ENCODE measurements around the gene GCK.

Gene GCK

DNA sequence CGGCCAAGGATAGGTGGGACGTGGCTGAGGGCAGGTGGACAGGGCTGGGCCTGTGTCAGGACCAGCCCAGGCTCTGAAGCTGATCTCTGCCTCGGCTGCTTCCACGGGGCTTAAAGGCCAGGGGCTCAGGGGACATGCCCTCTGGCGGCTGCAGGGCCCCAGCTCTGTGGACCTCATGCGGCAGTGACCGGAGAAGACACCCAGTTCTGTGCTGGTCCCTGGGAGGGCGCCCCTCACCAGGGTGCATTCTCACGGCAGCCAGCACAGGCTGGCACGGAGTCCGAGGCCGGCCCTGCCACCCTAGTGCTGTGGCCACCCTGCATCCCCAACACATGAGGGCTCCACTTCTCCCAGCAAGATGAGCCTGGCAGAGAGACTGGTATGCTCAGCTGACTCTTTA, 41.8 kb upstream of the GCK start:
- TF ChIP-seq, protein P1, sequence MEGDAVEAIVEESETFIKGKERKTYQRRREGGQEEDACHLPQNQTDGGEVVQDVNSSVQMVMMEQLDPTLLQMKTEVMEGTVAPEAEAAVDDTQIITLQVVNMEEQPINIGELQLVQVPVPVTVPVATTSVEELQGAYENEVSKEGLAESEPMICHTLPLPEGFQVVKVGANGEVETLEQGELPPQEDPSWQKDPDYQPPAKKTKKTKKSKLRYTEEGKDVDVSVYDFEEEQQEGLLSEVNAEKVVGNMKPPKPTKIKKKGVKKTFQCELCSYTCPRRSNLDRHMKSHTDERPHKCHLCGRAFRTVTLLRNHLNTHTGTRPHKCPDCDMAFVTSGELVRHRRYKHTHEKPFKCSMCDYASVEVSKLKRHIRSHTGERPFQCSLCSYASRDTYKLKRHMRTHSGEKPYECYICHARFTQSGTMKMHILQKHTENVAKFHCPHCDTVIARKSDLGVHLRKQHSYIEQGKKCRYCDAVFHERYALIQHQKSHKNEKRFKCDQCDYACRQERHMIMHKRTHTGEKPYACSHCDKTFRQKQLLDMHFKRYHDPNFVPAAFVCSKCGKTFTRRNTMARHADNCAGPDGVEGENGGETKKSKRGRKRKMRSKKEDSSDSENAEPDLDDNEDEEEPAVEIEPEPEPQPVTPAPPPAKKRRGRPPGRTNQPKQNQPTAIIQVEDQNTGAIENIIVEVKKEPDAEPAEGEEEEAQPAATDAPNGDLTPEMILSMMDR (conservative IDR thresholded peaks at IDR 0.05; ENCODE audit: low read depth, low read length): no peak
- H3K27ac ChIP-seq: no peak overlapping the region
- H3K9ac ChIP-seq: no peak overlapping the region
- H3K4me1 ChIP-seq (ENCODE audit: low read depth, poor library complexity, severe bottlenecking): no peaks in the 10 kb centered on the region
- no peaks in the 10 kb centered on the region for H4K20me1 ChIP-seq (ENCODE audit: insufficient read depth)
- H3K4me2 ChIP-seq: no peak overlapping the region
- no peak overlapping the region for H2AFZ ChIP-seq (ENCODE audit: low read depth)
- no peaks in the 10 kb centered on the region for H3K36me3 ChIP-seq (ENCODE audit: insufficient read depth)
- no peak overlapping the region for H3K4me3 ChIP-seq (IDR thresholded peaks at IDR 0.05; ENCODE audit: insufficient read depth, low read depth, low read length)
- peaks cover 68% of the 10 kb centered on the region for H3K27me3 ChIP-seq (ENCODE audit: insufficient read depth, low read depth)
- no peaks in the 10 kb centered on the region for H3K79me2 ChIP-seq (ENCODE audit: insufficient read depth, low read depth)

DNA sequence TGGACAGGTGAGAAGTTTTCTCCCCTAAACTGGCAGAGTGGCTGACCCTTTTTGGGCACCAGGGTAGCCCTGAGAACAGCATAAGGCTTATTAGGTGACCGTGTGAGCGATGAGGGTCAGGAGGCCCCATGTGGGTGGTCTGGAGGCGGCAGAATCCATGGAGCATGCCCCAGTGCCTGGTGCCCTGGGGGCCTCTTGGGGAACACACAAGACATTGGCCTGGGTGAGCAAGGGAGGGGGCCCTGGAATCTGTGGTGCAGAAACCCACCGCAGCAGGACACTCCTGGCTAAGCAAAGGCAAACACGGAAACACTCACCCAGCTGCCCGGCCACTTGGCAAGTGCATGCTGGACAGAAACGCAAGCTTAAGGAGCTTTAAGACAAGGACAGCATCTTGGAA, 41.0 kb upstream of the GCK start:
- H3K4me2 ChIP-seq: no peak overlapping the region
- TF ChIP-seq, protein P1 (conservative IDR thresholded peaks at IDR 0.05; ENCODE audit: low read depth, low read length): no peak
- no peak overlapping the region for H3K27ac ChIP-seq
- H3K4me3 ChIP-seq (IDR thresholded peaks at IDR 0.05; ENCODE audit: insufficient read depth, low read depth, low read length): no peak overlapping the region
- H2AFZ ChIP-seq (ENCODE audit: low read depth): no peak overlapping the region
- peaks cover 70% of the 10 kb centered on the region for H3K27me3 ChIP-seq (ENCODE audit: insufficient read depth, low read depth)
- H3K36me3 ChIP-seq (ENCODE audit: insufficient read depth): no peaks in the 10 kb centered on the region
- no peaks in the 10 kb centered on the region for H4K20me1 ChIP-seq (ENCODE audit: insufficient read depth)
- H3K79me2 ChIP-seq (ENCODE audit: insufficient read depth, low read depth): no peaks in the 10 kb centered on the region
- no peak overlapping the region for H3K9ac ChIP-seq
- no peaks in the 10 kb centered on the region for H3K4me1 ChIP-seq (ENCODE audit: low read depth, poor library complexity, severe bottlenecking)

DNA sequence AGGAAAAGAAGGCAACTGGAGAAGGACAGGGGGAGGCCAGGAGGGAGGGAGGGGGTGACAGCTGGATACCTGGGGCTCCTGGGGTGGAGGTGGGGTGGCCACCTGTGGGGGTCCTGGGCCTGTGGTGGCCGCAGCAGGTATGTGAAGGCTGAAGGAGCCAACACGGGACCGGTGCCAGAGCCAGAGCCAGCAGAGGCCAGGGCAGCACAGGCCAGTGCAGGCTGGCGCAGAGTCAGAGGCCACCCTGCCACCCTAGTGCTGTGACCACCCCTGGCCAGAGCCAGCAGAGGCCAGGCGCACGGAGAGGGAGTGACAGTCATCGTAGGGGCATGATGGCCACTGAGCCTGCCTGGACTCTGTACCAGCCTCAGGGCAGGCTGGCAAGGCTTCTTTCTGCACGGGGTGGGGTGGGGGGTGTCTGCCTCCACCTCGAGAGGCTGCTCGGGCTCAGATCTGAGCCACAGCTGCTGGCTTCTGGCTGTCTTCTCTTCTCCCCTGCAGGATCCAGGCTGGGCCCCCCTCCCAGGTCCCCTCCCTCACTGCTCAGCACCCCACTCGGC, 40.4 kb upstream of the GCK start:
- TF ChIP-seq, protein P1 (conservative IDR thresholded peaks at IDR 0.05; ENCODE audit: low read depth, low read length): no peak
- Histone ChIP-seq H3K4me3 (IDR thresholded peaks at IDR 0.05; ENCODE audit: insufficient read depth, low read depth, low read length) (no peak overlapping the region), H3K9ac (no peak overlapping the region), H4K20me1 (ENCODE audit: insufficient read depth) (no peaks in the 10 kb centered on the region), H3K27ac (no peak overlapping the region), H3K4me2 (no peak overlapping the region), H3K4me1 (ENCODE audit: low read depth, poor library complexity, severe bottlenecking) (no peaks in the 10 kb centered on the region), H3K36me3 (ENCODE audit: insufficient read depth) (no peaks in the 10 kb centered on the region), H3K27me3 (ENCODE audit: insufficient read depth, low read depth) (peaks cover 71% of the 10 kb centered on the region), H2AFZ (ENCODE audit: low read depth) (no peak overlapping the region), H3K79me2 (ENCODE audit: insufficient read depth, low read depth) (no peaks in the 10 kb centered on the region)

DNA sequence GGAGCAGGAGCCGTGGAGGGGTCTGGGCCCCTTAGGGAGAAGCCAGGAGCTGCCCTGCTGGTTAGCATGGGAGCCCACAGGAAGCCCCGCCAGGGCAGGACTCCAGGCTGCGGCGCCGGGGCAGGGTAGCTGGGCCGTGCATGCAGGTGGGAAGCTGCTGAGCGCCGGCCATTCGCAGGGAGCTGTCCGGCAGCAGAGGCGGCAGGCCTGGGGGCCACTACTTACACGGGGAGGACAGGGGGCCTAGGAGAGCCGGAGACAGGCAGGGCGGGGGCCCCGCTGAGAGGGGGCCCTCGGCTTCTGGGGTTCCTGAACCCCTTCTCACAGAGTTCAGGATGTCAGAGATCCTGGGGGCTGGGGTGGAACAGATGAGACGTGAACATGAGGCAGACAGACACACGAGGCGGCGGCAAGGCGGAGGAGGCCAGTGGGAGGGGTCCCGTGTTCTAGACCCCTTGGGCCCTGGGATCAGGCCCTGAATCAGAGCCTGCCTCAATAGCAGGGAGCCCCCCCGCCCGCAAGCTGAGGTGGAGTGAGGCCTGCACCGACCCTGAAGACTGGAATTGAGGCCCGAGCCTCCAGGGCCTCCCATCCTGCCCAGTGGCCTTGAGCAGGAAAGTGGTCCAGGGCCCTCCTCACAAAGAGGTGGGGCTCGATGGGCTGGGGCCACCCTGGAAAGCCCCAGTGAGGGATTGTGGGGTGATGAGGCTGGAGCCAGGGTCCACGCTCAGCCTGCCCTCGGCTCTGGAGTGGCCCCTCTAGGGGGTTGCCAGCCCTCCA, 39.5 kb upstream of the GCK start:
- H3K27me3 ChIP-seq (ENCODE audit: insufficient read depth, low read depth): peaks cover 63% of the 10 kb centered on the region
- no peaks in the 10 kb centered on the region for H3K79me2 ChIP-seq (ENCODE audit: insufficient read depth, low read depth)
- no peaks in the 10 kb centered on the region for H3K4me1 ChIP-seq (ENCODE audit: low read depth, poor library complexity, severe bottlenecking)
- no peak overlapping the region for H3K9ac ChIP-seq
- no peak overlapping the region for H3K4me2 ChIP-seq
- H3K36me3 ChIP-seq (ENCODE audit: insufficient read depth): no peaks in the 10 kb centered on the region
- H4K20me1 ChIP-seq (ENCODE audit: insufficient read depth): no peaks in the 10 kb centered on the region
- TF ChIP-seq, protein P1 (conservative IDR thresholded peaks at IDR 0.05; ENCODE audit: low read depth, low read length): no peak
- no peak overlapping the region for H3K4me3 ChIP-seq (IDR thresholded peaks at IDR 0.05; ENCODE audit: insufficient read depth, low read depth, low read length)
- no peak overlapping the region for H3K27ac ChIP-seq
- H2AFZ ChIP-seq (ENCODE audit: low read depth): no peak overlapping the region

Data from KMS-11 (cell line).